ENCODE measurements around the gene PIKFYVE. TPM values are rescaled to one million over a fixed set of nuclear protein-coding genes. Genes with fewer than 3 reads are reported as not detected.

Gene PIKFYVE
- total RNA-seq, 2 experiments from 2014 or later: 29.7 to 50.0 TPM

GRCh38 chr2:208384637-208385036 lies 118.6 kb downstream of the PIKFYVE start:
- H3K9me2 ChIP-seq (ENCODE audit: insufficient read depth, low read length): no peaks in the 10 kb centered on the region
- H3K4me3 ChIP-seq (ENCODE audit: low read depth, low read length, poor library complexity, severe bottlenecking): no peak overlapping the region
- H3K27ac ChIP-seq (ENCODE audit: low read depth, low read length, poor library complexity, severe bottlenecking): no peak overlapping the region
- intact Hi-C loops (cut with micrococcal nuclease; ENCODE audit: unreplicated experiment): no loop called here
- TF ChIP-seq EZH2phosphoT487 (IDR thresholded peaks at IDR 0.05; ENCODE audit: borderline replicate concordance, low read depth, low read length): no peak
- TF ChIP-seq CTCF (conservative IDR thresholded peaks at IDR 0.05; ENCODE audit: low read length): no peak
- H2AFZ ChIP-seq (ENCODE audit: low read length): no peak overlapping the region
- ChIA-PET CTCF (ENCODE audit: unreplicated experiment) (no interaction called here), POLR2A (no interaction called here)
- no peak overlapping the region for H3K4me2 ChIP-seq (ENCODE audit: low read length)
- no peaks in the 10 kb centered on the region for H3K79me2 ChIP-seq (ENCODE audit: insufficient read depth, low read depth, low read length)
- H3K9me3 ChIP-seq (ENCODE audit: low read length): no peaks in the 10 kb centered on the region
- no peaks in the 10 kb centered on the region for H4K20me1 ChIP-seq (ENCODE audit: insufficient read depth, low read length)
- no peaks in the 10 kb centered on the region for H3K4me1 ChIP-seq (ENCODE audit: insufficient read depth, low read length, poor library complexity, severe bottlenecking)
- no peaks in the 10 kb centered on the region for H3K36me3 ChIP-seq (ENCODE audit: insufficient read depth, low read length)
- no TSS peak for BruUV-seq (replicated peaks)
- DNase-seq (ENCODE audit: low spot score): no peak

- Histone ChIP-seq H2AFZ (ENCODE audit: low read length) (no peak overlapping the region), H3K4me2 (ENCODE audit: low read length) (no peak overlapping the region), H3K4me1 (ENCODE audit: insufficient read depth, low read length, poor library complexity, severe bottlenecking) (no peaks in the 10 kb centered on the region), H3K9me2 (ENCODE audit: insufficient read depth, low read length) (no peaks in the 10 kb centered on the region), H3K9me3 (ENCODE audit: low read length) (no peaks in the 10 kb centered on the region), H3K79me2 (ENCODE audit: insufficient read depth, low read depth, low read length) (no peaks in the 10 kb centered on the region), H4K20me1 (ENCODE audit: insufficient read depth, low read length) (no peaks in the 10 kb centered on the region), H3K36me3 (ENCODE audit: insufficient read depth, low read length) (no peaks in the 10 kb centered on the region), H3K27ac (ENCODE audit: low read depth, low read length, poor library complexity, severe bottlenecking) (no peak overlapping the region), H3K4me3 (ENCODE audit: low read depth, low read length, poor library complexity, severe bottlenecking) (no peak overlapping the region)
- no peak for DNase-seq (ENCODE audit: low spot score)
- TF ChIP-seq EZH2phosphoT487 (IDR thresholded peaks at IDR 0.05; ENCODE audit: borderline replicate concordance, low read depth, low read length) (no peak), CTCF (conservative IDR thresholded peaks at IDR 0.05; ENCODE audit: low read length) (no peak)
- ChIA-PET POLR2A (interaction anchor here (1.2 kb wide), 1 partner anchor 20 kb away, joined by 5 read pairs; no protein-coding TSS in a partner anchor), CTCF (ENCODE audit: unreplicated experiment) (no interaction called here)
- BruUV-seq (replicated peaks): no TSS peak
- intact Hi-C loops (cut with micrococcal nuclease; ENCODE audit: unreplicated experiment): no loop called here
Measured at GRCh38 chr2:208386541-208386940, 120.5 kb downstream of the PIKFYVE start.

- Histone ChIP-seq H2AFZ (ENCODE audit: low read length) (no peak overlapping the region), H3K79me2 (ENCODE audit: insufficient read depth, low read depth, low read length) (no peaks in the 10 kb centered on the region), H3K4me1 (ENCODE audit: insufficient read depth, low read length, poor library complexity, severe bottlenecking) (no peaks in the 10 kb centered on the region), H3K9me3 (ENCODE audit: low read length) (0 out of 2 replicates have a peak, but pooled peaks cover 6% of the 10 kb centered on the region), H3K27ac (ENCODE audit: low read depth, low read length, poor library complexity, severe bottlenecking) (no peak overlapping the region), H3K4me2 (ENCODE audit: low read length) (no peak overlapping the region), H3K4me3 (ENCODE audit: low read depth, low read length, poor library complexity, severe bottlenecking) (no peak overlapping the region), H3K36me3 (ENCODE audit: insufficient read depth, low read length) (no peaks in the 10 kb centered on the region), H4K20me1 (ENCODE audit: insufficient read depth, low read length) (no peaks in the 10 kb centered on the region), H3K9me2 (ENCODE audit: insufficient read depth, low read length) (no peaks in the 10 kb centered on the region)
- no peak for DNase-seq (ENCODE audit: low spot score)
- ChIA-PET CTCF (ENCODE audit: unreplicated experiment) (no interaction called here), POLR2A (interaction anchor here (1.2 to 1.4 kb wide), 2 partner anchors 10 to 14 kb away, joined by 3 to 6 read pairs; no protein-coding TSS in a partner anchor)
- intact Hi-C loops (cut with micrococcal nuclease; ENCODE audit: unreplicated experiment): loop anchor here (10.0 kb wide), 1 partner anchor 1185 kb away; no protein-coding TSS in a partner anchor
- no peak for TF ChIP-seq EZH2phosphoT487 (IDR thresholded peaks at IDR 0.05; ENCODE audit: borderline replicate concordance, low read depth, low read length)
- no peak for TF ChIP-seq CTCF (conservative IDR thresholded peaks at IDR 0.05; ENCODE audit: low read length)
- no TSS peak for BruUV-seq (replicated peaks)
Measured at GRCh38 chr2:208389940-208390339, 123.9 kb downstream of the PIKFYVE start.

All from OCI-LY7 (cell line).